Measurements from ENCODE around the gene SNRNP48.

GRCh38 chr6:7594579-7595125 lies 4.7 kb downstream of the SNRNP48 start:
- TF ChIP-seq POLR2A (IDR thresholded peaks at IDR 0.05) (no peak), POLR2AphosphoS5 (IDR thresholded peaks at IDR 0.05) (no peak), CTCF (IDR thresholded peaks at IDR 0.05) (no peak)

All from breast epithelium (tissue), 3 donors.